ENCODE measurements around the gene KDM4C. TPM values are rescaled to one million over a fixed set of nuclear protein-coding genes. Genes with fewer than 3 reads are reported as not detected.

The KDM4C gene
- total RNA-seq, 2 experiments from 2014 or later: 60.1 to 61.3 TPM

GRCh38 chr9:6925836-6926235 is 168.1 kb downstream of the KDM4C start:
- peaks cover 63% of the 10 kb centered on the region for H3K4me1 Mint-ChIP-seq (ENCODE audit: low read depth)
- CTCF ChIA-PET: no interaction called here

GRCh38 chr9:6926436-6926835 is 168.7 kb downstream of the KDM4C start:
- CTCF ChIA-PET: no interaction called here
- POLR2A ChIA-PET: no interaction called here

More at GRCh38 chr9:6925836-6926235, 168.1 kb downstream of the KDM4C start:
- ATAC-seq (ENCODE audit: poor library complexity) (no peak), DNase-seq (no peak)
- Histone ChIP-seq H3K4me1 (ENCODE audit: insufficient read depth, low read length) (no peaks in the 10 kb centered on the region), H3K9me3 (ENCODE audit: control insufficient read depth in 1 of 2, insufficient read depth in 1 of 2, low read length in 2 of 2) (no peaks in the 10 kb centered on the region), H3K27ac (ENCODE audit: low read depth in 1 of 2, low read length in 2 of 2) (no peak overlapping the region), H3K4me3 (ENCODE audit: low read length) (no peak overlapping the region), H3K36me3 (ENCODE audit: insufficient read depth, low read length) (peaks cover 7% of the 10 kb centered on the region), H3K27me3 (ENCODE audit: control insufficient read depth in 1 of 2, insufficient read depth in 2 of 2, low read length in 2 of 2) (no peaks in the 10 kb centered on the region)
- POLR2A ChIA-PET: no interaction called here
- H3K36me3 Mint-ChIP-seq (ENCODE audit: low read depth): peaks cover 52% of the 10 kb centered on the region
- no peak overlapping the region for H3K4me3 Mint-ChIP-seq
- TF ChIP-seq CTCF (IDR thresholded peaks at IDR 0.05): no peak
- H3K27me3 Mint-ChIP-seq: no peaks in the 10 kb centered on the region
- no peak overlapping the region for H3K27ac Mint-ChIP-seq
- no peaks in the 10 kb centered on the region for H3K9me3 Mint-ChIP-seq
- intact Hi-C loops (cut with DNase I, micrococcal nuclease): no loop called here

GRCh38 chr9:6927838-6928237 is 170.1 kb downstream of the KDM4C start:
- intact Hi-C loops (cut with DNase I, micrococcal nuclease): no loop called here
- no peak for TF ChIP-seq CTCF (IDR thresholded peaks at IDR 0.05)
- peaks cover 3% of the 10 kb centered on the region for H3K36me3 ChIP-seq (ENCODE audit: insufficient read depth, low read length)
- H3K9me3 ChIP-seq (ENCODE audit: control insufficient read depth in 1 of 2, insufficient read depth in 1 of 2, low read length in 2 of 2): no peaks in the 10 kb centered on the region
- H3K27ac ChIP-seq (ENCODE audit: low read depth in 1 of 2, low read length in 2 of 2): no peak overlapping the region
- H3K4me3 ChIP-seq (ENCODE audit: low read length): no peak overlapping the region
- no peaks in the 10 kb centered on the region for H3K27me3 Mint-ChIP-seq
- H3K36me3 Mint-ChIP-seq (ENCODE audit: low read depth): peaks cover 50% of the 10 kb centered on the region
- H3K27ac Mint-ChIP-seq: no peak overlapping the region
- H3K4me1 ChIP-seq (ENCODE audit: insufficient read depth, low read length): no peaks in the 10 kb centered on the region
- ATAC-seq (ENCODE audit: poor library complexity): no peak
- CTCF ChIA-PET: no interaction called here
- no peak for DNase-seq
- POLR2A ChIA-PET: no interaction called here
- H3K27me3 ChIP-seq (ENCODE audit: control insufficient read depth in 1 of 2, insufficient read depth in 2 of 2, low read length in 2 of 2): no peaks in the 10 kb centered on the region
- no peak overlapping the region for H3K4me3 Mint-ChIP-seq
- peaks cover 43% of the 10 kb centered on the region for H3K4me1 Mint-ChIP-seq (ENCODE audit: low read depth)
- no peaks in the 10 kb centered on the region for H3K9me3 Mint-ChIP-seq

More at GRCh38 chr9:6926436-6926835, 168.7 kb downstream of the KDM4C start:
- Histone ChIP-seq H3K36me3 (ENCODE audit: insufficient read depth, low read length) (peaks cover 9% of the 10 kb centered on the region), H3K4me1 (ENCODE audit: insufficient read depth, low read length) (no peaks in the 10 kb centered on the region), H3K4me3 (ENCODE audit: low read length) (no peak overlapping the region), H3K27ac (ENCODE audit: low read depth in 1 of 2, low read length in 2 of 2) (no peak overlapping the region), H3K9me3 (ENCODE audit: control insufficient read depth in 1 of 2, insufficient read depth in 1 of 2, low read length in 2 of 2) (no peaks in the 10 kb centered on the region), H3K27me3 (ENCODE audit: control insufficient read depth in 1 of 2, insufficient read depth in 2 of 2, low read length in 2 of 2) (no peaks in the 10 kb centered on the region)
- DNase-seq: no peak
- no peaks in the 10 kb centered on the region for H3K9me3 Mint-ChIP-seq
- TF ChIP-seq CTCF (IDR thresholded peaks at IDR 0.05): no peak
- ATAC-seq (ENCODE audit: poor library complexity): no peak
- peaks cover 57% of the 10 kb centered on the region for H3K4me1 Mint-ChIP-seq (ENCODE audit: low read depth)
- no peaks in the 10 kb centered on the region for H3K27me3 Mint-ChIP-seq
- no peak overlapping the region for H3K27ac Mint-ChIP-seq
- peaks cover 50% of the 10 kb centered on the region for H3K36me3 Mint-ChIP-seq (ENCODE audit: low read depth)
- intact Hi-C loops (cut with DNase I, micrococcal nuclease): no loop called here
- no peak overlapping the region for H3K4me3 Mint-ChIP-seq
